CD4-positive, alpha-beta T cell treated with Interleukin-15 for 4 hours (primary cell): ENCODE measurements around the gene B3GALT6.

ENCODE experiments used
- DNase-seq: peaks from one replicate; pipeline ENCODE4 v3.0.0-alpha.2; 2020; ENCODE audit warnings: low spot score

Gene B3GALT6

DNA sequence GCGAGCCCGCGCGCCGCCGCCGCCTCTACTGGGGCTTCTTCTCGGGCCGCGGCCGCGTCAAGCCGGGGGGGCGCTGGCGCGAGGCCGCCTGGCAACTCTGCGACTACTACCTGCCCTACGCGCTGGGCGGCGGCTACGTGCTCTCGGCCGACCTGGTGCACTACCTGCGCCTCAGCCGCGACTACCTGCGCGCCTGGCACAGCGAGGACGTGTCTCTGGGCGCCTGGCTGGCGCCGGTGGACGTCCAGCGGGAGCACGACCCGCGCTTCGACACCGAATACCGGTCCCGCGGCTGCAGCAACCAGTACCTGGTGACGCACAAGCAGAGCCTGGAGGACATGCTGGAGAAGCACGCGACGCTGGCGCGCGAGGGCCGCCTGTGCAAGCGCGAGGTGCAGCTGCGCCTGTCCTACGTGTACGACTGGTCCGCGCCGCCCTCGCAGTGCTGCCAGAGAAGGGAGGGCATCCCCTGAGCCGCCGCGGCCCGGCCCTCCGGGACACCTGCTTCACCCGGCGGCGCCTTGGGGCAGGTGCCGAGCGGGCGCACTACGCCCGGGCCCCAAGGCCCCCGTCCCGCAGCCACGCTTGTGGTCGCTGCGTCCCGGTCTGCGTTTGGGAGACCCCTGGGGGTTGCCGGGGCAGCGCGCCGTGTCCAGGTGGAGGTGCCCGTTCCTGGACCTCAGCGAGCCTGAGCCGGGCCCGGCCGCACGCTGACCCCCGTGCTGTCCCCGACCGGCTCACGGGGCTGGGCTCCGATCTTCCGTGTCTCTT lies 944 bp downstream of the B3GALT6 start:
- no peak for DNase-seq

GRCh38 chr1:1233567-1233892 lies 1.5 kb downstream of the B3GALT6 start:
- DNase-seq, result no peak

GRCh38 chr1:1234180-1234808 lies 2.3 kb downstream of the B3GALT6 start:
- DNase-seq, result no peak

- DNase-seq, result no peak
Observed at GRCh38 chr1:1235016-1235744, 3.1 kb downstream of the B3GALT6 start.

DNA sequence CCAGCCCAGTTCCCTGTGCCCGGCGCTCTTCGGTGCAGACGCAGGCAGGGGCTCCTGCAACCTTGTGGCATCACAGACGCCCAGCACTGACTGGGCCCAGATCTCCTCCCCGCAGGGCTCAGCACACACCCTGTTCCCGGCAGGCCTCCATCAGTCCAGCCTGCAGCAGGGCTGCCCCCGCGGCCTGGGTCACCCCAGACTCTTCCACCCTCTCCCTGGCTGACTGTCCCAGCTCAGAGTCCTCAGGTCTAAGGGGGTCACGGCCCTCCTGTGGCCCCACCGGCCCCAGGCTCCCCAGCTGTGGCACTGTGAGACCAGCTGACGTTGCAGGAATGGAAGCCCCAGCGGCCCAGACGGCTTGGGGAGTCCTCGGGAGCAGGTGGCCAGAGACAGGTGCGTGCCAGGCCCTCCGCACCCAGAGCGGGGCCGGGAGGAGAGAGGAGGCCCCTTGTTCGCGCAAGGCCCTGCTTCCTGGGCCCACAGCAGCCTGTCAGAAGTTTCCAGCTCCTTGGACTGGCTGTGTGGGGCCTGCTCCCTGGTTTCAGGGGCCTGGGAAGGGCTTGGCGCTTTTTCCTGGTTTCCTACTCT lies 4.2 kb downstream of the B3GALT6 start:
- no peak for DNase-seq

- no peak for DNase-seq
Observed at GRCh38 chr1:1236945-1237873, 5.2 kb downstream of the B3GALT6 start.

DNA sequence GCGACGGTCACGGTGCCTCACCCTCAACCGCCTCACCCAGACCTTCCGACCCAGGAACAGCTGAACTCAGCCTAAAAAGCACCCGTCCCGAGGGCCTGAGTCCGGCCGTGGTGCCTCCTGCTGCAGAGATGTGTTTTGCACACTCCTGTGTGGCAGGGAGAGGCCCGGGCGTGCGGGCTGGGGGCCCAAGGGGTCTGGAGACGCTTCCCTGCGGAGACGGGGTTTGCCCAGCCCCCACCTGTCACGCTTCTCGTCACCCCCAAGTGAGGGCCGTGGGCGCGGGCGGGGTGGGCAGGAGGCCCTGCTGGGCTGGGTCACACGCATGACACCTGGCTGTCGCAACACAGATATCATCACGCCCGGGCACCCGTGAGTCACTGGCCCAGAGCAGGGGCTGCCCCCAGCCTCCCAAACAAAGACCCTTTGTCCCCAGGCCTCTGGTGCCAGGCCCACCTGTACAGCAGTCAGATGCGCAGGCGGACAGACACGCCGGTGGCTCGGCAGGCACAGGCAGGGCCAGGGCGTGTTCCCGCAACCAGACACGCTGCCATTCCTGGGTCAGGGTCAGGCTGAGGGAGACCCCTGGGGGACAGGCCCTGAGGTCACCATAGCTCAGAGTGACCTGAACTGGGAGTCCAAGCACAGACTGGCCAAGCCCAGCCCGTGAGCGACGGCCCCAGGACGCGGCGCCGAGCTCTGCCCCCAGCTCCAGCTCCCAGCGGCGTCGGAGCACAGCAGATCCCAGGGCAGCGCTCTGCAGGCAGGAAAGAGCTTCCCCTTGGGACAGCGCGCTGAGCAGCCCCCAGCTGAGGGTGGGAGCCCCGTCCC lies 6.1 kb downstream of the B3GALT6 start:
- no peak for DNase-seq

DNA sequence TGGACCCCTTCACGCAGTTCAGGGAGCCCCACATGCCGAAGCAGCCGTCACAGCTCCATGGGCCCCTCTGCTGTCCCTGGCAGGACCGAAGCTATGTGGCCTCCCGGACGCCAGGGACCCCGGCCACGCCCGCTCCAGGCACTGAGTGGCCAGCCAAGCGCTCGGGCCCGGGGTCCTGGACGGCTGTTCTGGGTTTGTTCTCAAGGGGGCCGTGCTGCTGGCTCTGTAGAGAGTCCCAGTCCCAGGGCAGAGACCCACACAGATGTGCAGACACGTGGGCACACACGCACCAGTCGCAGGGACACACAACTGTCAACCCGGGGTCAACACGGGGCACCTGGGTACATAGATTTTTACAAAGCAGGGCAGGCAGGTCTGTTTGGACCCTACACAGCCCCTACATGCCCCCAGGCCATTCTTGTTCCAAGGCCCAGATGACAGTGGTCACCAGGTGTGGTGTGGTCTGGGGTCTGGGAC lies 6.7 kb downstream of the B3GALT6 start:
- no peak for DNase-seq

GRCh38 chr1:1239227-1239613 lies 7.2 kb downstream of the B3GALT6 start:
- DNase-seq, result no peak

DNA sequence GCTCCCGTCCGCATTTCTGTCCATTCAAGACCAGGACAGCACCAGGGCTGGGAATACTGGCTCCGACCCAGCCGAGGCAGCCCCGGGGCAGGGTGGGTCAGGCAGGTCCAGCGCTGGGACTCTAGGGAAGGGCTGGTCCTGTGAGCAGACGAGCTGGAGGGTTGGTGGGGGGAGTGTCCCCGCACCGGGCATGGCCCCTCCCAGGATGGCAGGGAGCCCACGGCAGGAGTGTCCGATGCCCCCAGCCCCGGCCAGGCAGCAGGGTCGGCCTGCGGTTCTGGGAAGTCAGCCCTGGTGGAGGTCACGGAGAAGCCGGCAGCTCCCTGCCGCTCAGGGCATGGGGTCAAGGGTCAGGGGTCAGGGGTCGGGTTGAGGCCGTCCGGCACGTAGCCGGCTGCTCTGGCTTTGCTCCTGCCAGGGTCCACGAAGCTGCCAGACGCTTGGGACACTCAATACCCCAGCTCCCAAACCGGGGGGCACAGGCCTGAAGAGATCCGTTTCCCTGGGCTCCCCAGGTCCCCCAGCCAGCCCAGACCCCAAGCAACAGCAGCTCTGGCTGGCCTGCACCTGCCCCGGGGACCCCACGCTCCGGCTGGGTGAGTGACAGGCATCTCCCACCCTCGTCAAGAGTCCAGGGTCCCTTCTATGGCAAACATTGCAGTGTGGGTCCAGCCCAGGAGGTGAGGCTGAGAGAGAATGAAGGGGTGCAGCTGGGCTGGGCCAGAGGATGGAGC lies 7.7 kb downstream of the B3GALT6 start:
- DNase-seq, result no peak

- no peak for DNase-seq
Observed at GRCh38 chr1:1240348-1240732, 8.3 kb downstream of the B3GALT6 start.

GRCh38 chr1:1240822-1241587 lies 9.0 kb downstream of the B3GALT6 start:
- no peak for DNase-seq

DNA sequence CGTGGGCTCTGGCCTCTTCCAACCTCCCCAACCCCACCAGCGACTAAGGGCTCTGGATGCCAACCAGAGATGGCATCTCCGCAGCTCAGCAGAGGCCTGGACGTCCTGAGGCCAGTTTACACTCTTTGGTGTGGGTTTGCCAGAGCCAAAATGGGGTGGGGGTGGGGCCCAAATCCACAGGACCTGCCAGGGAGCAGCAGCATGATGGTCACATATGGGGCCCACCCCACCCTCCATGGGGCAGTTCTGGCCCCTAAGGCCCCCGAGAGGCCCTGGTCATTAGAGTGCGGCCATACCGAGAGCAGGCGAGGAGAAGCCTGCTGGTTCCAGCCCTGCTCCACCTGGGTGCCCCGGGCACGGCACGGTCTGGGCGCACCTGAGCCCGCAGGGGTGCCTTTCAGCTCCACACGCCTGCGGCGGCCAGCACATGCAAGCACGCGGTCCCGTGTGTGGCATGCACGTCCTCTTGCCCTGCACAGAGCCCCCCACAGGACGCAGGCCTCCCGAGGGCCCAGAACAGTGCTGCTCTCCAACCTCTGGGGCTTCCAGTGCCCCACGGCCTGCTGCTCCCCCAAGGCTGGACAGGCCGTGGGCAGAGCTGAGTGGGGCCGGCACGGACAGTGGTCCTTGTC lies 9.7 kb downstream of the B3GALT6 start:
- DNase-seq, result no peak

DNA sequence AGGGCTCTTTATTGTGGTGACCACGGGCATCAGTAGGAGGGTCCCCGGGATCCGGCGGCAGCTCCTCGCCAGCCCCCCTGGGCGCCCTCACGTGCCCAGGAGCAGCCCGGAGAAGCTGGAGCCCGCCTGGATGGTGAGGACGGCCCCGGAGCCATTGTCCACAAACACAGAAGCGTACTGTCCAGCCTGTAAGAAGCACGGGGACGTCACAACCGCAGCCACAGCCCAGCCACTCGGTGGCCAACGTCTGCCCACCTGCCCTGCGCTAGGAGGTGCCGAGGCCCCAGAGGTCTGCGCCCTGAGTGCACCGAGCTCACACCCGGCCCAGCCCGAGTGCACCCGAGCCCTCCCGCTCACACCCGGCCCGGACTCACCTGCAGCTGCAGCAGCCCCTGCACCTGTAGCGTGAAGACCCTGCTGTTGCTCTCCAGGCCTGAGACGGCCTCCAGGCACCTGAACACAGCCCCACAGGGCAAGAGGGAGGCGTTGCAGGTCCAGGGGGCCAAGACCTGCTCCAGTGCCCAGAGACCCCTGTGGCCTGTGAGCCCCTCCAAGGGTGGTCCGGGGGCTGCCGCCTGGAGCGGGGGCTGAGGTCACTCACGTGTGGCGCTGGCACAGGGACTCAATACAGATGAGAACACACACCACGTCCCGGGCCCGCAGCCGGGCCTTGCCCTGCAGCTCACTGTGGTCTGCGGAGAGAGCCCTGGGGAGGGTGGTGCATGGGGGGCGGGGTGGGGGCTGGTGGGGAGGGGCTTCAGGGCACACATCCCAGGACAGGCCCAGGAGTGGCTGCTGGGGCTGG lies 10.6 kb downstream of the B3GALT6 start:
- DNase-seq, result no peak

GRCh38 chr1:1243266-1243660 lies 11.2 kb downstream of the B3GALT6 start:
- DNase-seq, result no peak

DNA sequence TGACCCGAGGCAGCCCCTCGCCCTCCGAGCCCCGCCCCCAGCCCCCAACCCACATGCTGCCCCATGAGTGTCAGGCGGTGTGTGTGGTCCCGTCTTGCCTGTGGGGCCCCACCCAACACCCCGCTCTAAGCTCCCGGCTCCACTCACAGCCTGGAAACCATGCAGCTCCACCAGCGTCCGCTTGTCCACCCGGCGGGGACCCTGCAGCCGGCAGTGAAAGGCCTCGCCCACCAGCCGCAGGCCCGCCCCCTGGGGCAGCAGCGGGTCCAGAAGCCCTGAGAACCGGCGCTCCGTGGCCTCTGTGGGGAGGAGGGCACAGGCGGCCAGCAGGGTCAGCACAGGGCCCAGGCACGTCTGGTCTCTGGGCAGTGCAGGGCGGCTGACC lies 11.8 kb downstream of the B3GALT6 start:
- no peak for DNase-seq

DNA sequence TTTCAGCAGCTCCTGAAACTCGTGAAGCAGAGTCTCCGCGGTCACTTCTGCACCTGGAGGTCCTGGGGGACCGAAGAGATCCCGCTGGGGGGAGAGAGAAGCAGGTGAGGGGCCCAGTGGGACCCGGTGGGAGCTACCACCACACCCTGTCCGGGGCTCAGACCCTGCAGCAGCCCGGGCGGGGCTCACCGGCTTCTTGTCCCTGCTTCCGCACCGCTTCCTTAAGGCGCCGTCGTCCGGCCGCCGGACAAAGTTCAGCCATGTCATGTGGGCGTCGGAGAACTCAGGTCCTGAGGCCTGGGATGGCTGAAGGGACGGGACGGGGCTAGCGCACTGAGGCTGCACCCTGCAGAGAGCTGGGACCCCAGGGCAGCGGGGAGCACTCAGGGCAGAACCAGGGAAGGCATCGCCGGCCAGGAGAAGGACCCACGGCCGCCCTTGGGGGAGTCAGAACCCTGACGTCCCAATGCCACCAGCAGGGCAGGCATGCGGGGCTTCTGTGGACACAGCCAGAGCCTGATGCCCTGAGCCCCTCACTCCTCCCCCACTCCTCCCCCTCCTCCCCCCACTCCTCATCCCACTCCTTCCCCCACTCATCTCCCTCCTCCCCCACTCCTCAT lies 12.3 kb downstream of the B3GALT6 start:
- no peak for DNase-seq
